Measurements from ENCODE around the gene TSPAN15. TPM values are rescaled to one million over a fixed set of nuclear protein-coding genes. Genes with fewer than 3 reads are reported as not detected.

TSPAN15 gene
- total RNA-seq, 1 donor from 2014 or later: 46.1 TPM

DNA sequence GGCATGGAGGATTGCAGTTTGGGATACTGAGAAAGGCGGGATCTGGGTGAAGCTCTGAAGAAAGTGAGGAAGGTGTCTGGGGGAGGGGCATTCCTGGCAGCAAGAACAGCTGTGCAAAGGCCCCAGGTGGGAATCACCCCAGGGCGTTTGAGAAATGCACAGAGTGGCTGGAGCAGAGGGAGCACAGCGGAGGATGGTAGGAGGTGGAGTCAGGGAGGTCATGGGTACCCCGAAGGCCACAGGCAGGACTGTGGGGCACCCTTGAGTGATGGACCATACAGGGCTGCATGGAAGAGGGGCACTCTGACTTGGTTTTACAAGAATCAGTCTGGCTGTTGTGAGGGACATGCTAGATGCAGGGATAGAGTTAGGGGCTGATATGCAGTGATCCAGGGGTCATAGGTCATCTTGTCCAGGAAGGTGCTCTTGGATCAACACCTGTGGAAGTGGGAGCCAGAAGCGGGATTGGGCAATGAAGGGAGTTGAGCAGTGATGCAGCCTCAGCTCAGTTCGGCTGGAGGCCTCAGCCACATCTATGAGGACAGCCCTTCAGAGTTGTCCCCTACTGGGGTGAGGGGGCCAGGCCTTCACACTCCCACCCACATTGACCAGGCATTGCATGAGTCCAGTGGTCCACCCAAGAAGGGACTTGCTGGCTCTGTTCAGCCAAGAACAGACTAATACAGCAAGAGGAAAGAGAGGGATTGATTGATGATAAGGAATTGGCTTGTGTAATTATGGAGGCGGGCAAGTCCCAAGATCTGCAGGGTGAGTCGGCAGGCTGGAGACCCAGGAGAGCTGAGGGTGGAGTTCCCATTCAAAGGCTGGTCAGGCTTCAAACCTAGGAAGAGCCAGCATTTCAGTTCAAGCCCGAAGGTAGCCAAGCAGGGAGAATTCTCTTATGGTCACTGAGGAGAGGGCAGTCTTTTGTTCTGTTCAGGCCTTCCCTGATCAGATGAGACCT is 48.7 kb downstream of the TSPAN15 start:
- ATAC-seq: peak in 1 of 2 donors; percentile 15

DNA sequence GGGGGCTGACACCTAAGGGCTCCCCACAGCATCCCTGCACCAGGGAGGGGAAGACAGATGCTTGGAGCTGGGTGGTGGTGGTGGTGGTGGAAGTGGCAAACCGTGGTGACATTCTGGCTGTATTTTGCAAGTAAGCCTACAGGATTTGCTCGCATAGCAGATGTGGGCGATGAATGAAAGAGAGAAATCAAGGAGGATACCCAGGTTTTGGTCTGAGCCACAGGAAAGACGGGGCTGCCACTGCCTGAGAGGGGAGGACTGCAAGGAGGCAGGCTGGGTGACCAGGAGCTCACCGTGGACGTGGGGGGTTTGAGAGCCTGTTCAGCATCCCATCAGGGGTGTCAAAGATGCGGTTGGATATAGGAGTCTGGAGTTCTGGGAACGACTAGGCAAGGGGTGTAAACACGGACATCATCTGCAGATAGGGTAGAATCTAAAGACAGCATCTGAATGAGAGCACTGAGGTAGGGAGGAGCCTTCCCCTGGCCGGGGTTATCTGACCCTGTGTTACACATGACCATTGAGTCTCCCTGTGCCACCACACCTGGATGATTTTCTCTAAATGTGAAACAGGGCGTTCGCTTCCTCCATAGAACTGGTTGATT is 49.7 kb downstream of the TSPAN15 start:
- TF ChIP-seq, protein P1, sequence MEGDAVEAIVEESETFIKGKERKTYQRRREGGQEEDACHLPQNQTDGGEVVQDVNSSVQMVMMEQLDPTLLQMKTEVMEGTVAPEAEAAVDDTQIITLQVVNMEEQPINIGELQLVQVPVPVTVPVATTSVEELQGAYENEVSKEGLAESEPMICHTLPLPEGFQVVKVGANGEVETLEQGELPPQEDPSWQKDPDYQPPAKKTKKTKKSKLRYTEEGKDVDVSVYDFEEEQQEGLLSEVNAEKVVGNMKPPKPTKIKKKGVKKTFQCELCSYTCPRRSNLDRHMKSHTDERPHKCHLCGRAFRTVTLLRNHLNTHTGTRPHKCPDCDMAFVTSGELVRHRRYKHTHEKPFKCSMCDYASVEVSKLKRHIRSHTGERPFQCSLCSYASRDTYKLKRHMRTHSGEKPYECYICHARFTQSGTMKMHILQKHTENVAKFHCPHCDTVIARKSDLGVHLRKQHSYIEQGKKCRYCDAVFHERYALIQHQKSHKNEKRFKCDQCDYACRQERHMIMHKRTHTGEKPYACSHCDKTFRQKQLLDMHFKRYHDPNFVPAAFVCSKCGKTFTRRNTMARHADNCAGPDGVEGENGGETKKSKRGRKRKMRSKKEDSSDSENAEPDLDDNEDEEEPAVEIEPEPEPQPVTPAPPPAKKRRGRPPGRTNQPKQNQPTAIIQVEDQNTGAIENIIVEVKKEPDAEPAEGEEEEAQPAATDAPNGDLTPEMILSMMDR (IDR thresholded peaks at IDR 0.05): no peak
- DNase-seq (no peak), ATAC-seq (no peak)
- intact Hi-C loops (cut with DNase I): no loop called here
- Histone ChIP-seq H3K4me1 (no peaks in the 10 kb centered on the region), H3K4me3 (no peak overlapping the region), H3K27me3 (ENCODE audit: low read depth) (no peaks in the 10 kb centered on the region), H3K27ac (no peak overlapping the region), H3K36me3 (peaks cover 8% of the 10 kb centered on the region), H3K9me3 (no peaks in the 10 kb centered on the region)

More for the DNA sequence above, 48.7 kb downstream of the TSPAN15 start:
- peak; percentile 30 for DNase-seq
- TF ChIP-seq, protein P1 (IDR thresholded peaks at IDR 0.05): no peak
- intact Hi-C loops (cut with DNase I): no loop called here
- H3K27me3 ChIP-seq (ENCODE audit: low read depth): no peaks in the 10 kb centered on the region
- H3K36me3 ChIP-seq: peaks cover 8% of the 10 kb centered on the region
- H3K9me3 ChIP-seq: no peaks in the 10 kb centered on the region
- H3K4me1 ChIP-seq: no peaks in the 10 kb centered on the region
- H3K4me3 ChIP-seq: no peak overlapping the region
- no peak overlapping the region for H3K27ac ChIP-seq

DNA sequence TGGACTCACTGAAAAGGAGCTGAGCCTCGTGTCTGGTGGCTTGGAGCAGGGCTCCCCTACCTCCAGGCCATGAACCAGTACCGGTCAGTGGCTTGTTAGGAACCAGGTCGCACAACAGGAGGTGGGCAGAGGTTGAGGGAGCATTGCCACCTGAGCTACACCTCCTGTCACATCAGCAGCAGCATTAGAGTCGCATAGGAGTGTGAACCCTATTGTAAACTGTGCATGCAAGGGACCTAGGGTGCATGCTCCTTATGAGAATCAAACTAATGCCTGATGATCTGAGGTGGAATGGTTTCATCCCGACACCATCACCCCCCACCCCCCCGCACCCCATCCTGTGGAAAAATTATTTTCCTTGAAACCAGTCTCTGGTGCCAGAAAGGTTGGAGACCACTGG is 50.4 kb downstream of the TSPAN15 start:
- intact Hi-C loops (cut with DNase I): no loop called here
- DNase-seq (no peak), ATAC-seq (no peak)
- Histone ChIP-seq H3K4me1 (no peaks in the 10 kb centered on the region), H3K27me3 (ENCODE audit: low read depth) (no peaks in the 10 kb centered on the region), H3K9me3 (no peaks in the 10 kb centered on the region), H3K36me3 (peaks cover 4% of the 10 kb centered on the region), H3K27ac (no peak overlapping the region), H3K4me3 (no peak overlapping the region)
- TF ChIP-seq, protein P1 (IDR thresholded peaks at IDR 0.05): no peak

DNA sequence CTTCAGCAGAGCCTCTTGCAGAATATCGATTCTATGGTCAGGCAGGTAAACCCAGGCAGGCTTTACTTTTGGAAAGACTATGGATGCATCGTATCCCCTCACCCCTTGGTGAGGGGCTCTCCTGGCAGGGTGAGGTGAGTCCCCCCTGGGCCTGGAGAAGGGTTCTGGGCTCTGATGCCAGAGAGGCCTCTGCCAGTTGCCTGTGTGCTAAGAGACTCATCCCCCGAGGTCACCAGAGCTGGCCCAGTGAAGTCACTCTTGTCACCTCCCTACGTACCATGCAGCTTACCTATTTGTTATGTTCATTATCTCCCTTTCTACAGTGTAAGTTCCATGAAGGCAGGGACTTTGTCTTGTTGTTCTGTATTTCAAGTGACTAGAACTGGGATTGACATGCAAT is 51.3 kb downstream of the TSPAN15 start:
- TF ChIP-seq, protein P1 (IDR thresholded peaks at IDR 0.05): no peak
- intact Hi-C loops (cut with DNase I): no loop called here
- ATAC-seq: no peak
- no peaks in the 10 kb centered on the region for H3K27me3 ChIP-seq (ENCODE audit: low read depth)
- H3K36me3 ChIP-seq: no peaks in the 10 kb centered on the region
- H3K27ac ChIP-seq: no peak overlapping the region
- DNase-seq: peak; percentile 14
- no peaks in the 10 kb centered on the region for H3K9me3 ChIP-seq
- no peak overlapping the region for H3K4me3 ChIP-seq
- no peaks in the 10 kb centered on the region for H3K4me1 ChIP-seq

DNA sequence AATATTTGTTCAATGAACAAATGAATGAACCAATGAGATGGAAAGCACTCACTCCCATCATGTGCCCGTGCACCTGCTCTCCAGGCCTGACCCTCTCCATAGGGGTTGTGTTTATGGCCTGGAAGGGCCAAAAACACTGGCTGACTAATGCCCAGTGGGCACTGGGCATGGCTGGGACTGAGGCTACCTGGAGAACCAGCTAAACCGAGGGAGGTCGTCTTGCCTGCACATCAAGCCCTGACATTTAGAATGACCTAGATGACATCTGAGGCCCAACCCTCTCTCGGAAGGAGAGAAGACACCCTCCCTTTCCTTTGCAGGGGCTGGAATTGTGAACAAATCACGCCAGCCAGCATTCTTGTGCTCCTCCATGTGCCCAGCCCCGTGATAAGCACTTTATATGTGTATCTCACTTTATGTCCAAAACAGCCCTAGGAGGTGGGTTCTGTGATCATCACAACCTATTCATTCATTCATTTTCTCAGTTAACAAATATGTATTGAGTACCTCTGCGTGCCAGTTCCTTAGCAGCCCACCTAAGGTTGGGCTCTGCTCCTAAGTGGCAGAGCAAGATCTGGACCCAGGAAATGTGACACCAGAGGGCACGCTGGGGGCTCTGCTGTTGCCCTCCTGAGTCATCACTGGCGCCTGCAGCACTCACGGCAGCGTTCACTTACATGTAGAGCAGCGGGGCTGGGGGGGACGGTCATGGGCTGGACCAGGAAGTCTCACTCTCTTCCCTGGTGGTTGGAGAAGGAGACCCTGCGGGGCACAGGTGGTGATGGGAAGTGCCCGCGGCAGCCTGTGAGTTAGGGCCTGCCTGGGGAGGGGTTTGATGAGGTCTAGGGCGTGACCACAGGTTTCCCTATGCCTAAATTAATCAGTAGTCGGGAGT is 52.0 kb downstream of the TSPAN15 start:
- H3K4me1 ChIP-seq: no peaks in the 10 kb centered on the region
- H3K4me3 ChIP-seq: no peak overlapping the region
- TF ChIP-seq, protein P1 (IDR thresholded peaks at IDR 0.05): no peak
- no peak for ATAC-seq
- peak; percentile 52 for DNase-seq
- no peaks in the 10 kb centered on the region for H3K27me3 ChIP-seq (ENCODE audit: low read depth)
- no peaks in the 10 kb centered on the region for H3K9me3 ChIP-seq
- H3K27ac ChIP-seq: no peak overlapping the region
- H3K36me3 ChIP-seq: no peaks in the 10 kb centered on the region
- intact Hi-C loops (cut with DNase I): no loop called here

All from lower lobe of right lung (tissue), 2 donors.